Measurements from ENCODE around the gene UST.
"Not testable (repeated sequence)": the region's sequence is repeated elsewhere in the genome, so short reads cannot be mapped to it uniquely, and the experiment has no call there.

Gene UST

GRCh38 chr6:148990403-148990802, 243.6 kb downstream of the UST start:
- WGBS, 2 experiments (ENCODE audit: insufficient coverage in 2 of 2), result 94 to 100% methylated on average over 1 to 2 of the region's 6 CpGs
- no peak overlapping the region for H3K4me3 ChIP-seq (ENCODE audit: extremely low read depth, insufficient read depth, low read length, poor library complexity, severe bottlenecking)
- peak overlapping the region; percentile 2 for H3K27ac ChIP-seq (ENCODE audit: low read depth, low read length, severe bottlenecking)
- no peaks in the 10 kb centered on the region for H3K36me3 ChIP-seq (ENCODE audit: control insufficient read depth, insufficient read depth, low read length)
- H3K9me3 ChIP-seq (ENCODE audit: control insufficient read depth, low read length), result peaks cover 4% of the 10 kb centered on the region
- H3K4me1 ChIP-seq (ENCODE audit: control insufficient read depth, insufficient read depth, low read length, poor library complexity, severe bottlenecking), result no peaks in the 10 kb centered on the region

- Histone ChIP-seq H3K27ac (ENCODE audit: low read depth, low read length, severe bottlenecking) (no peak overlapping the region), H3K9me3 (ENCODE audit: control insufficient read depth, low read length) (peaks cover 7% of the 10 kb centered on the region), H3K4me1 (ENCODE audit: control insufficient read depth, insufficient read depth, low read length, poor library complexity, severe bottlenecking) (no peaks in the 10 kb centered on the region), H3K4me3 (ENCODE audit: extremely low read depth, insufficient read depth, low read length, poor library complexity, severe bottlenecking) (no peak overlapping the region), H3K36me3 (ENCODE audit: control insufficient read depth, insufficient read depth, low read length) (no peaks in the 10 kb centered on the region)
- WGBS, 2 experiments (ENCODE audit: insufficient coverage in 2 of 2), result no CpG with 5 or more reads among the region's 1 CpG
These were observed 250.0 kb downstream of the UST start for GRCh38 chr6:148996815-148997214.

GRCh38 chr6:148997865-148998264, 251.0 kb downstream of the UST start:
- 100% methylated on average over 2 of the region's 3 CpGs; no CpG with 5 or more reads in 1 of the 2 experiments for WGBS, 2 experiments (ENCODE audit: insufficient coverage in 2 of 2)
- Histone ChIP-seq H3K27ac (ENCODE audit: low read depth, low read length, severe bottlenecking) (no peak overlapping the region), H3K9me3 (ENCODE audit: control insufficient read depth, low read length) (peaks cover 5% of the 10 kb centered on the region), H3K4me1 (ENCODE audit: control insufficient read depth, insufficient read depth, low read length, poor library complexity, severe bottlenecking) (no peaks in the 10 kb centered on the region), H3K4me3 (ENCODE audit: extremely low read depth, insufficient read depth, low read length, poor library complexity, severe bottlenecking) (no peak overlapping the region), H3K36me3 (ENCODE audit: control insufficient read depth, insufficient read depth, low read length) (no peaks in the 10 kb centered on the region)

GRCh38 chr6:148998704-148999103, 251.9 kb downstream of the UST start:
- H3K9me3 ChIP-seq (ENCODE audit: control insufficient read depth, low read length), result peaks cover 3% of the 10 kb centered on the region
- H3K27ac ChIP-seq (ENCODE audit: low read depth, low read length, severe bottlenecking), result no peak overlapping the region
- H3K4me3 ChIP-seq (ENCODE audit: extremely low read depth, insufficient read depth, low read length, poor library complexity, severe bottlenecking), result no peak overlapping the region
- H3K4me1 ChIP-seq (ENCODE audit: control insufficient read depth, insufficient read depth, low read length, poor library complexity, severe bottlenecking), result no peaks in the 10 kb centered on the region
- H3K36me3 ChIP-seq (ENCODE audit: control insufficient read depth, insufficient read depth, low read length), result no peaks in the 10 kb centered on the region
- 93 to 98% methylated on average over 3 to 4 of the region's 4 CpGs for WGBS, 2 experiments (ENCODE audit: insufficient coverage in 2 of 2)

GRCh38 chr6:148999501-148999900, 252.7 kb downstream of the UST start:
- H3K4me3 ChIP-seq (ENCODE audit: extremely low read depth, insufficient read depth, low read length, poor library complexity, severe bottlenecking), result no peak overlapping the region
- peaks cover 3% of the 10 kb centered on the region for H3K9me3 ChIP-seq (ENCODE audit: control insufficient read depth, low read length)
- no peak overlapping the region for H3K27ac ChIP-seq (ENCODE audit: low read depth, low read length, severe bottlenecking)
- H3K36me3 ChIP-seq (ENCODE audit: control insufficient read depth, insufficient read depth, low read length), result no peaks in the 10 kb centered on the region
- H3K4me1 ChIP-seq (ENCODE audit: control insufficient read depth, insufficient read depth, low read length, poor library complexity, severe bottlenecking), result no peaks in the 10 kb centered on the region
- 80 to 89% methylated on average over 1 of the region's 1 CpG for WGBS, 2 experiments (ENCODE audit: insufficient coverage in 2 of 2)

GRCh38 chr6:148999929-149000468, 253.2 kb downstream of the UST start:
- WGBS, 2 experiments (ENCODE audit: insufficient coverage in 2 of 2), result 80% methylated on average over 2 of the region's 3 CpGs; no CpG with 5 or more reads in 1 of the 2 experiments
- no peaks in the 10 kb centered on the region for H3K36me3 ChIP-seq (ENCODE audit: control insufficient read depth, insufficient read depth, low read length)
- H3K4me1 ChIP-seq (ENCODE audit: control insufficient read depth, insufficient read depth, low read length, poor library complexity, severe bottlenecking), result no peaks in the 10 kb centered on the region
- no peak overlapping the region for H3K27ac ChIP-seq (ENCODE audit: low read depth, low read length, severe bottlenecking)
- no peak overlapping the region for H3K4me3 ChIP-seq (ENCODE audit: extremely low read depth, insufficient read depth, low read length, poor library complexity, severe bottlenecking)
- H3K9me3 ChIP-seq (ENCODE audit: control insufficient read depth, low read length), result peaks cover 3% of the 10 kb centered on the region

- H3K4me1 ChIP-seq (ENCODE audit: control insufficient read depth, insufficient read depth, low read length, poor library complexity, severe bottlenecking), result no peaks in the 10 kb centered on the region
- H3K36me3 ChIP-seq (ENCODE audit: control insufficient read depth, insufficient read depth, low read length), result no peaks in the 10 kb centered on the region
- H3K9me3 ChIP-seq (ENCODE audit: control insufficient read depth, low read length), result peaks cover 3% of the 10 kb centered on the region
- no peak overlapping the region for H3K4me3 ChIP-seq (ENCODE audit: extremely low read depth, insufficient read depth, low read length, poor library complexity, severe bottlenecking)
- H3K27ac ChIP-seq (ENCODE audit: low read depth, low read length, severe bottlenecking), result no peak overlapping the region
These were observed 254.6 kb downstream of the UST start for GRCh38 chr6:149001422-149001821.

GRCh38 chr6:149003560-149003959, 256.7 kb downstream of the UST start:
- Histone ChIP-seq H3K9me3 (ENCODE audit: control insufficient read depth, low read length) (peaks cover 3% of the 10 kb centered on the region), H3K36me3 (ENCODE audit: control insufficient read depth, insufficient read depth, low read length) (no peaks in the 10 kb centered on the region), H3K27ac (ENCODE audit: low read depth, low read length, severe bottlenecking) (no peak overlapping the region), H3K4me3 (ENCODE audit: extremely low read depth, insufficient read depth, low read length, poor library complexity, severe bottlenecking) (no peak overlapping the region), H3K4me1 (ENCODE audit: control insufficient read depth, insufficient read depth, low read length, poor library complexity, severe bottlenecking) (no peaks in the 10 kb centered on the region)
- 81 to 84% methylated on average over 4 to 5 of the region's 7 CpGs for WGBS, 2 experiments (ENCODE audit: insufficient coverage in 2 of 2)

- Histone ChIP-seq H3K9me3 (ENCODE audit: control insufficient read depth, low read length) (peaks cover 3% of the 10 kb centered on the region), H3K4me1 (ENCODE audit: control insufficient read depth, insufficient read depth, low read length, poor library complexity, severe bottlenecking) (no peaks in the 10 kb centered on the region), H3K36me3 (ENCODE audit: control insufficient read depth, insufficient read depth, low read length) (no peaks in the 10 kb centered on the region), H3K27ac (ENCODE audit: low read depth, low read length, severe bottlenecking) (no peak overlapping the region), H3K4me3 (ENCODE audit: extremely low read depth, insufficient read depth, low read length, poor library complexity, severe bottlenecking) (no peak overlapping the region)
- 96 to 97% methylated on average over 4 of the region's 4 CpGs for WGBS, 2 experiments (ENCODE audit: insufficient coverage in 2 of 2)
These were observed 257.8 kb downstream of the UST start for GRCh38 chr6:149004664-149005063.

GRCh38 chr6:149006236-149006635, 259.4 kb downstream of the UST start:
- WGBS, 2 experiments (ENCODE audit: insufficient coverage in 2 of 2), result no CpG with 5 or more reads among the region's 1 CpG
- not testable (repeated sequence) for H3K36me3 ChIP-seq (ENCODE audit: control insufficient read depth, insufficient read depth, low read length); H3K9me3 ChIP-seq (ENCODE audit: control insufficient read depth, low read length)

GRCh38 chr6:149006671-149007070, 259.8 kb downstream of the UST start:
- Histone ChIP-seq H3K27ac (ENCODE audit: low read depth, low read length, severe bottlenecking) (no peak overlapping the region), H3K4me1 (ENCODE audit: control insufficient read depth, insufficient read depth, low read length, poor library complexity, severe bottlenecking) (no peaks in the 10 kb centered on the region), H3K36me3 (ENCODE audit: control insufficient read depth, insufficient read depth, low read length) (no peaks in the 10 kb centered on the region), H3K9me3 (ENCODE audit: control insufficient read depth, low read length) (no peaks in the 10 kb centered on the region), H3K4me3 (ENCODE audit: extremely low read depth, insufficient read depth, low read length, poor library complexity, severe bottlenecking) (no peak overlapping the region)
- no CpG with 5 or more reads among the region's 3 CpGs for WGBS, 2 experiments (ENCODE audit: insufficient coverage in 2 of 2)

More at GRCh38 chr6:149006236-149006635, 259.4 kb downstream of the UST start:
- not testable (repeated sequence) for H3K4me1 ChIP-seq (ENCODE audit: control insufficient read depth, insufficient read depth, low read length, poor library complexity, severe bottlenecking); H3K4me3 ChIP-seq (ENCODE audit: extremely low read depth, insufficient read depth, low read length, poor library complexity, severe bottlenecking); H3K27ac ChIP-seq (ENCODE audit: low read depth, low read length, severe bottlenecking)
